H1 (cell line): ENCODE measurements around the gene RNF126. TPM values are rescaled to one million over a fixed set of nuclear protein-coding genes. Genes with fewer than 3 reads are reported as not detected.

Experiments
- CTCF ChIA-PET: fragments of 300-600 bp; sonication (Branson Sonifier 250); formaldehyde crosslinking; loops from one replicate; lab custom pipeline; 2021; ENCODE audit not compliant: partially characterized antibody; lab: Charles Lee
- POLR2A ChIA-PET: fragments of 300-600 bp; sonication (Branson Sonifier 250); formaldehyde crosslinking; loops from one replicate; lab custom pipeline; 2021; ENCODE audit warnings: inconsistent platforms; ENCODE audit not compliant: partially characterized antibody; lab: Charles Lee
- DNase-seq, 2 experiments: peaks; one replicate each; pipeline versions ENCODE4 v3.0.0 to v3.0.0-alpha.2; 2010 to 2022; ENCODE audit warnings: low spot score in 2 of 2, low read depth in 1 of 2, mixed read lengths in 1 of 2
- FAIRE-seq: peaks from 2 replicates; lab custom pipeline; 2011; peaks lifted over from hg19 to GRCh38; lab: Jason Lieb, UNC
- H2AFZ ChIP-seq: 2 replicates; pipeline ENCODE4 v1.8.1; 2012; ENCODE audit warnings: low read length, inconsistent platforms
- H2AK5ac ChIP-seq: 2 replicates; pipeline ENCODE4 v1.6.1; 2013; ENCODE audit warnings: low read depth, low read length
- H2BK120ac ChIP-seq: replicated peaks from 2 replicates; pipeline ENCODE3; 2013; ENCODE audit warnings: low read depth, low read length, inconsistent platforms
- H2BK12ac ChIP-seq: 2 replicates; pipeline ENCODE4 v1.6.1; 2013; ENCODE audit warnings: low read depth, low read length
- H2BK15ac ChIP-seq: 2 replicates; pipeline ENCODE4 v1.6.1; 2013; ENCODE audit warnings: low read length
- H2BK20ac ChIP-seq: 2 replicates; pipeline ENCODE4 v1.6.1; 2013; ENCODE audit warnings: low read length
- H2BK5ac ChIP-seq: 2 replicates; pipeline ENCODE4 v1.6.1; 2013; ENCODE audit warnings: low read depth, low read length
- H3K14ac ChIP-seq: 2 replicates; pipeline ENCODE4 v1.6.1; 2013; ENCODE audit warnings: inconsistent platforms; ENCODE audit not compliant: insufficient read length
- H3K18ac ChIP-seq: 2 replicates; pipeline ENCODE4 v1.6.1; 2013; ENCODE audit warnings: low read length; ENCODE audit errors: extremely low read depth
- H3K23ac ChIP-seq: 2 replicates; pipeline ENCODE4 v1.6.1; 2013; ENCODE audit warnings: inconsistent platforms; ENCODE audit not compliant: insufficient read length
- H3K23me2 ChIP-seq: 2 replicates; pipeline ENCODE4 v1.6.1; 2013; ENCODE audit warnings: low read depth, low read length
- H3K27ac ChIP-seq: 2 replicates; pipeline ENCODE4 v1.6.1; 2011; ENCODE audit warnings: low read depth, low read length, inconsistent platforms
- H3K27me3 ChIP-seq, 4 experiments: replicated peaks in 1 of 4; 1 replicate in 1 of 4; 2 replicates in 3 of 4; pipeline versions ENCODE4 v1.6.1 to v1.8.1; 2011 to 2013; ENCODE audit warnings: low read length in 3 of 4, mild to moderate bottlenecking in 3 of 4, inconsistent platforms in 2 of 4, mixed read lengths in 2 of 4, moderate library complexity in 1 of 4; ENCODE audit not compliant: control insufficient read depth in 3 of 4, insufficient read depth in 3 of 4; ENCODE audit errors: extremely low read depth in 1 of 4
- H3K36me3 ChIP-seq, 4 experiments: 2 replicates each; pipeline versions ENCODE4 v1.6.1 to v1.8.1; 2011 to 2013; ENCODE audit warnings: mild to moderate bottlenecking in 4 of 4, low read length in 3 of 4, moderate library complexity in 2 of 4, control low read depth in 1 of 4, inconsistent platforms in 1 of 4; ENCODE audit not compliant: insufficient read depth in 4 of 4, control insufficient read depth in 2 of 4
- H3K4ac ChIP-seq: replicated peaks from 2 replicates; pipeline ENCODE3; 2013; ENCODE audit warnings: low read length, low read depth, mixed read lengths, inconsistent platforms; ENCODE audit not compliant: insufficient read length
- H3K4me1 ChIP-seq, 4 experiments: replicated peaks in 1 of 4; 1 replicate in 1 of 4; 2 replicates in 3 of 4; pipeline versions ENCODE4 v1.6.1 to v1.8.1; 2011 to 2013; ENCODE audit warnings: low read length in 3 of 4, inconsistent platforms in 2 of 4, mixed read lengths in 1 of 4; ENCODE audit not compliant: insufficient read depth in 4 of 4, control insufficient read depth in 3 of 4
- H3K4me2 ChIP-seq, 2 experiments: 2 replicates each; pipeline versions ENCODE4 v1.6.1 to v1.8.1; 2011 to 2013; ENCODE audit warnings: low read depth in 2 of 2, low read length in 2 of 2, control low read depth in 1 of 2, inconsistent platforms in 1 of 2, mild to moderate bottlenecking in 1 of 2; ENCODE audit not compliant: insufficient read depth in 1 of 2
- H3K4me3 ChIP-seq, 4 experiments: fragments of 200-600, 300-600 bp in 1 of 4; sonication (generic), shearing (Covaris generic), sonication (Bioruptor Twin) in 1 of 4; 2 replicates each; pipeline versions ENCODE4 v1.5.1 to v1.8.1; 2011 to 2016; ENCODE audit warnings: low read length in 4 of 4, low read depth in 3 of 4, control low read depth in 2 of 4, inconsistent platforms in 2 of 4, mild to moderate bottlenecking in 2 of 4, mixed read lengths in 1 of 4, moderate library complexity in 1 of 4; ENCODE audit not compliant: insufficient read depth in 2 of 4; ENCODE audit errors: extremely low read depth in 1 of 4
- H3K56ac ChIP-seq: replicated peaks from 2 replicates; pipeline ENCODE3; 2013; ENCODE audit warnings: low read depth, mild to moderate bottlenecking, mixed read lengths, low read length, inconsistent platforms; ENCODE audit not compliant: insufficient read length
- H3K79me1 ChIP-seq: 2 replicates; pipeline ENCODE4 v1.6.1; 2013; ENCODE audit warnings: low read depth, low read length, control low read depth
- H3K79me2 ChIP-seq, 2 experiments: 2 replicates each; pipeline versions ENCODE4 v1.6.1 to v1.8.1; 2012 to 2013; ENCODE audit warnings: low read length in 2 of 2, mild to moderate bottlenecking in 2 of 2, inconsistent platforms in 1 of 2; ENCODE audit not compliant: insufficient read depth in 2 of 2, control insufficient read depth in 1 of 2
- H3K9ac ChIP-seq, 4 experiments: replicated peaks in 1 of 4; 1 replicate in 1 of 4; 2 replicates in 3 of 4; pipeline versions ENCODE4 v1.6.1 to v1.8.1; 2011 to 2013; ENCODE audit warnings: low read depth in 3 of 4, low read length in 3 of 4, control low read depth in 2 of 4, mild to moderate bottlenecking in 2 of 4, moderate library complexity in 2 of 4, inconsistent platforms in 1 of 4; ENCODE audit errors: extremely low read depth in 1 of 4
- H3K9me3 ChIP-seq, 2 experiments: 2 replicates each; pipeline versions ENCODE4 v1.6.1 to v1.8.1; 2012 to 2013; ENCODE audit warnings: mild to moderate bottlenecking in 2 of 2, moderate library complexity in 2 of 2, control low read depth in 1 of 2, inconsistent platforms in 1 of 2, low read depth in 1 of 2, low read length in 1 of 2, mixed read lengths in 1 of 2; ENCODE audit not compliant: insufficient read depth in 2 of 2
- H4K20me1 ChIP-seq, 2 experiments: replicated peaks in 1 of 2; 2 replicates each; pipeline versions ENCODE3 to v1.8.1; 2011 to 2013; ENCODE audit warnings: inconsistent platforms in 2 of 2, low read length in 2 of 2, mild to moderate bottlenecking in 1 of 2; ENCODE audit not compliant: insufficient read depth in 2 of 2, control insufficient read depth in 1 of 2
- H4K5ac ChIP-seq: 2 replicates; pipeline ENCODE4 v1.6.1; 2013; ENCODE audit warnings: low read length, low read depth, mixed read lengths, inconsistent platforms; ENCODE audit not compliant: insufficient read length
- H4K8ac ChIP-seq: 2 replicates; pipeline ENCODE4 v1.8.0; 2013; ENCODE audit warnings: mild to moderate bottlenecking, moderate library complexity, low read length, inconsistent platforms; ENCODE audit not compliant: insufficient read depth; ENCODE audit errors: extremely low read depth
- H4K91ac ChIP-seq: replicated peaks from 2 replicates; pipeline ENCODE3; 2013; ENCODE audit warnings: low read length, mixed read lengths, inconsistent platforms; ENCODE audit not compliant: insufficient read length
- CTCF ChIP-seq, 3 experiments: IDR thresholded peaks; 1 replicate in 2 of 3; 2 replicates in 1 of 3; pipeline versions ENCODE4 v1.5.1 to v1.6.1; 2011; ENCODE audit warnings: low read length in 3 of 3, mild to moderate bottlenecking in 3 of 3, inconsistent platforms in 2 of 3, low read depth in 1 of 3, moderate library complexity in 1 of 3; ENCODE audit not compliant: insufficient read depth in 1 of 3; ENCODE audit errors: control extremely low read depth in 1 of 3
- FOSL1 ChIP-seq: IDR thresholded peaks from 2 replicates; pipeline ENCODE4 v1.6.1; 2011; ENCODE audit warnings: mild to moderate bottlenecking, low read depth, low read length, moderate library complexity; ENCODE audit not compliant: insufficient read depth
- WGBS, 2 experiments: shearing (Covaris generic) in 1 of 2; methylation state at CpG; one replicate each; pipeline versions ENCODE4 v1.1.6 to v1.1.7; 2013 to 2015; ENCODE audit warnings: low lambda C conversion rate in 2 of 2, mixed read lengths in 2 of 2, inconsistent platforms in 1 of 2, low coverage in 1 of 2, missing lambda C conversion rate in 1 of 2; ENCODE audit not compliant: insufficient replicate concordance in 2 of 2, insufficient coverage in 1 of 2, insufficient read length in 1 of 2; ENCODE audit errors: extremely low coverage in 1 of 2, missing lambda C conversion rate in 1 of 2; 5-methylcytosine and 5-hydroxymethylcytosine counted together
- polyA plus RNA-seq, 7 experiments: library from polyadenylated mRNA; depleted of rRNA in 3 of 7; stranded (reverse) in 5 of 7; unstranded in 2 of 7; fragments of >200 nt in 5 of 7; fragments of 200-250 nt in 2 of 7; gene quantifications; 1 replicate in 5 of 7; 2 replicates in 1 of 7; 4 replicates in 1 of 7; pipeline versions ENCODE4 v1.2.1 to v1.2.3, GENCODE V29; 2011 to 2013; ENCODE audit warnings: missing spikeins in 2 of 7, mixed read lengths in 2 of 7
- total RNA-seq: library from RNA; stranded (reverse); fragmentation: NEBNext Ultra II Directional; extraction: Animal tissue kit (Norgen Biotek cat#: 25700); gene quantifications from 2 replicates; pipeline ENCODE4 v1.2.1, GENCODE V29; 2021

RNF126 gene
- total and polyA plus RNA-seq, 2 of the 8 experiments (the other 6 are each of a cell fraction or from before 2014, with no cell fraction given): 21.8 to 68.0 TPM

DNA sequence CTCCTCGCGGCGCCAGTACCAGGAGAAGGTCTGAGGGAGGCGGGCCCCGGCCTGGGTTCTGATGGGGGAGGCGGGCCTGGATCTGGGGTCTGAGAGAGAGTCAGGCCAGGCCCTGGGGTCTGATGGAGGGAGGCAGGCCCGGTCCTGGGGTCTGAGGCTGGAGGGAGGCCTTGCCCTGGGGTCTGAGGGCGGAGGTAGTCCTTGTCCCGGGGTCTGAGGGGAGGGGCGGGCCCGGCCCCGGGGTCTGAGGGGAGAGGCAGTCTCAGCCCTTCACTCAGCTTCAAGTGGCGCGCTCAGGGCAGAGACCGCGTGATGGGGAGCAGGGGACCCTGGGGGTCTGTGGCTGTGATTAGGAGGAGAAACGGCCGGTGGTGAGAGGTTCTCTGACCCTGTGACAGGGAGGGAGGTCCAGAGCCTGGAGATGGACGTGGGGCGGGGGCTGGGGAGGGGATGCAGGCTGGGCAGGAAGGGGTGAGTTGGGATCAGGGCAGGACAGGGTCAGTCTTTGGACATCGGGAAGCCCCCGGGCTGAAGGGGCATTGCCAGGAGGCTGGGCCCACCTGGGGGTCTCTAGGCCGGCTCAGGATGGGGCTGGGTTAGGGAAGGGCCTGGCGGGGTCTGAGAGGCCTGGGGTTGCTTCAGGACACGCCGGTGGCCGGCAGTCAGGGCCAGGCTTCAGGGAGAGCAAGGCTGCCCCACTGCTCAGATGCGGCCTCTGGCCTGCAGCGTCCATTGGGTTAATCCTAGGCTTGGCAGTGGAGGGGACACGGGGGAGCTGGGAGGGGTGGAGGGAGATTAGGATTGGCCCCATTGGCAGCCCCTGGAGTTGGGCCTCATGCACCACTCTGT is 54.6 kb downstream of the RNF126 start:
- no peak for FAIRE-seq
- Histone ChIP-seq H3K4ac (no peak overlapping the region), H3K27me3 (no peaks in the 10 kb centered on the region), H3K4me1 (no peaks in the 10 kb centered on the region), H3K56ac (no peak overlapping the region), H2AK5ac (no peak overlapping the region), H3K18ac (no peak overlapping the region), H4K20me1 (no peaks in the 10 kb centered on the region), H3K4me2 (no peak overlapping the region), H3K9me3 (peaks cover 0 to 11% of the 10 kb centered on the region in 2 experiments; a peak in 1 of 4 replicates), H4K8ac (0 out of 2 replicates have a peak overlapping the region, but pooled peaks have one; percentile 35)
- CTCF ChIA-PET: interaction anchor here (1.1 to 2.3 kb wide), 3 partner anchors 17 to 98 kb away, joined by 3 to 5 read pairs (median 3); no protein-coding TSS in a partner anchor
- POLR2A ChIA-PET: interaction anchor here (0.7 to 1.5 kb wide), 3 partner anchors 9 to 37 kb away, joined by 3 read pairs; no protein-coding TSS in a partner anchor
- TF ChIP-seq FOSL1 (no peak), CTCF (IDR thresholded peaks at IDR 0.05; ENCODE audit: control extremely low read depth in 1 of 3, insufficient read depth in 1 of 3, low read depth in 1 of 3, low read length in 3 of 3) (peak in 1 of 3 experiments; percentile 12; a peak in 1 of 4 replicates)
- TF ChIP-seq, all 59 proteins: peak for 1
- Histone ChIP-seq H3K23ac (no peak overlapping the region), H3K36me3 (peaks cover 0 to 6% (median 0%) of the 10 kb centered on the region in 4 experiments; a peak in 1 of 8 replicates), H2BK5ac (no peak overlapping the region), H3K14ac (no peak overlapping the region), H3K23me2 (no peaks in the 10 kb centered on the region), H3K27ac (no peak overlapping the region), H3K4me3 (no peak overlapping the region), H2BK20ac (no peak overlapping the region), H2BK12ac (no peak overlapping the region), H3K9ac (no peak overlapping the region), H3K79me1 (no peaks in the 10 kb centered on the region; the same call in 1 of the 2 replicates), H4K91ac (no peak overlapping the region), H2BK15ac (no peak overlapping the region), H4K5ac (no peak overlapping the region), H3K79me2 (no peaks in the 10 kb centered on the region), H2BK120ac (no peak overlapping the region), H2AFZ (no peak overlapping the region)
- WGBS, 2 experiments: 80% methylated on average over 26 of the region's 30 CpGs; no CpG with 5 or more reads in 1 of the 2 experiments
- no peak for DNase-seq
